HG02970 (cell line): ENCODE results near the gene PTER.
A peak's percentile ranks its signal among the peaks of the same experiment; 100 is the strongest.

Experiments
- ATAC-seq: cut with Tn5 transposase; IDR thresholded peaks from one replicate; pipeline ENCODE4 v1.9.1; 2021; ENCODE audit warnings: mild to moderate bottlenecking, moderate library complexity, moderate number of reproducible peaks; ENCODE audit not compliant: unreplicated experiment, low FRiP score

Gene PTER

DNA sequence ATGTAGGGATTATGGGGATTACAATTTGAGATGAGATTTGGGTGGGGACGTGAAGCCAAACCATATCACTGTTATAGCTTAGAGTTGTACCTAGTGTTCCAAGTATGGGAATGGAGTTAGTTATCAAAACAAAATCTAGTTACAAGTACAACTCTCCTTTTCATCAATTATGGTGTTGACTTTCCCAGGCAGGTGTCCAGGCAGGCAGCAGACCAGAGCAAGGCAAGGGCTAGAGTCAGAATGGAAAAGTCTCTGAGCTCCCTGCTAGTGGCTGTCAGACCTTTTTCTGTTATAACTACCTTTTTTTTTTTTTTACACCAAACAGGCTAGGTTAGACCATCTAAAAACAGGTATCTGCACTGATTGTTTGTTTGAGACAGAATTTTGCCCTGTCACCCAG, 29.2 kb downstream of the PTER start:
- ATAC-seq, result no peak

DNA sequence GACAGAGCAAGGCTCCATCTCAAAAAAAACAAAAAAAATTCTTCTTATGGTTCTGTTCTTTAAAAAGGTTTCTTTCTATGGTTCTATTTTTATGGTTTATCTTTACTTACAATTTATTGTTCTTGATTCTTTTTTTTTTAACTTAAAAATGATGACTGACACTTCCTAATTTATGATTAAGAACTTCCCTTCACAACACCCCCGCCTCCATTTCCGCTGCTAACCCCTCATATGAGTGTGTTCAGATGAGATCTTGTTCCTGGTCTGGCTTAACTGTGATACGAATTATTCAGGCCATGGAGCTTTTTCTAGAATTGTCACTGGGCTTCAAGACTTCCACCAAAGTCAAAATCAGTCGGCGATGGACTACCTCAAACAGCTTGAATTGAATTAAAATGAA, 33.9 kb downstream of the PTER start:
- no peak for ATAC-seq

DNA sequence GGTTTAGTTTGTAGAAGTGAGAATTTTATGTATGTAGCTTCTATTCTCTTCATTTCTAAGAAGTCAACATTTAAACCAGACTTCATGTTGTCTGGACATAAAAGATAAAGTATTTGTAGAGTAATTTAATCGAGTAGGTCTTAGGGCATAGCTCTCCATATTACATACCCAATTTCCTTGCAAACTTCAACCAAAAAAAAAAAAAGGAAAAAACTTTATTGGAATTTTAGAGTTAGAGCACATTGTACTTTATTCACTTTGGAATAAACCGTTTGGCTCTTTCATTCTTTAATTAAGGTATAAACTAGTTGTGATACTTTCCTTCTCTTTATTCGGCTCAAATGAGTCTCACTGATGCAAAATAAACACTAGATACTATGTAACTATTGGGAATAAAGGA, 36.0 kb downstream of the PTER start:
- no peak for ATAC-seq

- ATAC-seq, result no peak
These were observed 40.9 kb downstream of the PTER start for GRCh38 chr10:16477757-16478156.

GRCh38 chr10:16478801-16479200, 42.0 kb downstream of the PTER start:
- ATAC-seq, result no peak

DNA sequence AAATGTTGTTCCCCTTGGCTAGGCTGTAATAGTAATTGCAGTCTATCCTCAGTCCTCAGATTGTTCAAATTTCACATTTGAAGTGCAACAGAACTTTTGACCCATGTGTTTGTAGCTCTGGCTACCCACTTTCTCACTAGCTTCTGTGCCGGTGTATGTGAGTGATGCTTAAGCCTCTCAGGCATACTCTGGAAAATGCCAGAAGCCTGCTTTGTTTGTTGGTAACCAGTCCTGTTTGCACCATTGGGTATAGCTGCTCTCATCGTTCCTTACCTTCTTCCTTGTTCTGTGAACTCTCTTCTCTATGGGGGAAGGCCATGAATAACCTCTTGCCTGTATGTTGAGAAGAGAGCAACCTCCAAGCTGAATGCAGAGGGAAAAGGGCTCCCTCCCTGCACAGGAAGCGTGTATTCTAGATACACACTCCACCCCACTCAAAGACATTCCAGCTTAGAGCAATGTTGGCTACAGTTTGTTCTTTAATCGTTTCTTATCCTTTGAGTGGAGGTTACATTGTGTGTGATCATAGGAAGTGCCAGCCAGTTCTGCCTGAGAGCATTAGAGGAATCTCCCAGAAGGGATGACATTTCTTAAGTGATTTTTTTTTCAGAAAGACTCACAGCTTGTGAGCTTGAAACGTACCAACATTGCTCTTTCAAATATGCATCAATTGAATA, 44.4 kb downstream of the PTER start:
- no peak for ATAC-seq

DNA sequence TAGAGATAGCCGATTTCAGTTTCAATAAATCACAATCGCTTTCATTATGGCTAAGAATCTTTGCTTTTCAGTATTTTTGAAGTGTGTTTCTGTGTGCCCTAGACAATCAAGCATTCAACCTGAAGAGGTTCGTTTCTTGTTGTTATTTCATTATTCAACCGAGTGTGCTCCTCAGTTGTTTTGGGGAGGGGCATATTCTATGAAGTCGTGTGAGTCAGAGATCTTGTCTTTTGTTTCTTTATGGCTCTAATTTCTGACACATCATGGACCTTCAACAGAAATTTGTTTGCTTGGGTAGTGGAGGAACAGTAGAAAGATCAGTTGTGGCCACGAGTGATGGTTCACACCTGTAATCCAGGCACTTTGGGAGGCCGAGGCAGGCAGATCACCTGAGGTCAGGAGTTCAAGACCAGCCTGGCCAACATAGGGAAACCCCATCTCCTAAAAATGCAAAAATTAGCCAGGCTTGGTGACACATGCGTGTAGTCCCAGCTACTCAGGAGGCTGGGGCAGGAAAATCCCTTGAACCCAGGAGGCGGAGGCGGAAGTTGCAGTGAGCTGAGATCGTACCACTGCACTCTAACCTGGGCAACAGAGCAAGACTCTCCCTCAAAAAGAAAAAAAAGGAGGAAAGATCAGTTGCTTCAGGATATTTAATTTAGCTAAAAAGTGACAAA, 46.6 kb downstream of the PTER start:
- ATAC-seq, result no peak

- no peak for ATAC-seq
These were observed 53.7 kb downstream of the PTER start for GRCh38 chr10:16490511-16490910.

- no peak for ATAC-seq
These were observed 55.1 kb downstream of the PTER start for GRCh38 chr10:16491933-16492332.

DNA sequence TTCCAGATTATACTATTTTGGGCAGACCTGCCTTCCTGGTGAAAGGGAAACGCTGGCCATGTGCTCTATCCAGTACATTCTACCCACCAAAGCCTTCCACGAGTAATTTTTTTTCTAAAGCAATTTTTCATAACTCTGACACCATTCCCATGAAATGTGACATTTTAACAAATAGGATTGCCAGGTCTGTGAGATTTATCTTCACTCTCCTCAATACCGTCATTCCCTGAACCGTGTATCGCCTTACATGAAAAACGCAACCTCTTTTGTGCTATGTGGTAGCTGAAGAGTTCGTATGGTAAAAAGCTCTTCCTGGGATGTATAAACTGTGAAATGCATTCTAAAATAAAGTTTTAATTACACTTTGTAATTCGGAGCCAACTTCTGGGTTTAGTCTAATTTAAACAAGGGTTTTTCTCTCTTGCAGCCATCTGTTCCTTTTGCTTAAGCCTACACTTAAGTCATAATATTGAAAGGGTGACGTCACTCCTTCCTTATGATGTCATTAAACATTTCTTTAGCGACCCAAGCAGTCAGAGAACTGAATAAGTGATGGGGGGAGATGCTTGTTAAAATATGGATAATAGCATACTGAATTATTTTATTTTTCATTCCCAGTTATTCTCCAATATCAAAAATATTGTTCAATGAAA, 57.2 kb downstream of the PTER start:
- no peak for ATAC-seq

GRCh38 chr10:16497911-16498310, 61.1 kb downstream of the PTER start:
- ATAC-seq, result no peak

- no peak for ATAC-seq
These were observed 68.4 kb downstream of the PTER start for GRCh38 chr10:16505161-16505560.

DNA sequence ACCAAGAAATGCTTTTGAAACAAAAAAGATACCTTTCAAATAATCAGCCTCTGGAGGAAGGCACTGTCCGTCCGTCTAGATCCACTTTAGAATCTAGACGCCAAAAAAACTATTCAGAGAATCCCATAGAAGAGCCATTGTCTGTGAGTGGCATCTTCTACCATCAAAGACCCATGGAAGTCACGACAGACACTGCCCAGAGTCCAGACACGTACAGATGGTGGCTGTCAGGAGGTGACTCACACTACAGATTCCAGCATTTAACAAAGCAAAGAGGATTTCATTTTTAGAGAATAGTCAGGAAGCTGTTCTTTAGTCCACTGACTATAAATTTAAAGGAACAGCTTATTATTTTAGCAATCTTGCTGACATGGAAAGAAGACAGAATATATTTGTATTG, 73.2 kb downstream of the PTER start:
- no peak for ATAC-seq

DNA sequence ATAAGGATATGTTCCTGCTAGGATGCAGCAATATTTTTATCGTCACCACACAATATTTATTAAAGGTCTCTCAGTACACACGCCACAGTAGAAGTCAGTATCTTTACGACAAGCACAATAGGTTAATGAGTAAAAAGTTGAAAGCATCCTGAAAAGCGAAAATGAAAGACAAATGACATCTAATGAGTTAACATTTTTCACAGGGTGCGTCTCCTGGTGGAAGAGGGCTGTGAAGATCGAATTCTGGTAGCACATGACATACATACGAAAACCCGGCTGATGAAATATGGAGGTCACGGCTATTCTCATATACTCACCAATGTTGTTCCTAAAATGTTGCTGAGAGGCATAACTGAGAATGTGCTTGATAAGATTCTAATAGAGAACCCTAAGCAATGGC, 74.0 kb downstream of the PTER start:
- ATAC-seq, result no peak

GRCh38 chr10:16518822-16519221, 82.0 kb downstream of the PTER start:
- no peak for ATAC-seq

- ATAC-seq, result no peak
These were observed 82.6 kb downstream of the PTER start for GRCh38 chr10:16519250-16519907.

DNA sequence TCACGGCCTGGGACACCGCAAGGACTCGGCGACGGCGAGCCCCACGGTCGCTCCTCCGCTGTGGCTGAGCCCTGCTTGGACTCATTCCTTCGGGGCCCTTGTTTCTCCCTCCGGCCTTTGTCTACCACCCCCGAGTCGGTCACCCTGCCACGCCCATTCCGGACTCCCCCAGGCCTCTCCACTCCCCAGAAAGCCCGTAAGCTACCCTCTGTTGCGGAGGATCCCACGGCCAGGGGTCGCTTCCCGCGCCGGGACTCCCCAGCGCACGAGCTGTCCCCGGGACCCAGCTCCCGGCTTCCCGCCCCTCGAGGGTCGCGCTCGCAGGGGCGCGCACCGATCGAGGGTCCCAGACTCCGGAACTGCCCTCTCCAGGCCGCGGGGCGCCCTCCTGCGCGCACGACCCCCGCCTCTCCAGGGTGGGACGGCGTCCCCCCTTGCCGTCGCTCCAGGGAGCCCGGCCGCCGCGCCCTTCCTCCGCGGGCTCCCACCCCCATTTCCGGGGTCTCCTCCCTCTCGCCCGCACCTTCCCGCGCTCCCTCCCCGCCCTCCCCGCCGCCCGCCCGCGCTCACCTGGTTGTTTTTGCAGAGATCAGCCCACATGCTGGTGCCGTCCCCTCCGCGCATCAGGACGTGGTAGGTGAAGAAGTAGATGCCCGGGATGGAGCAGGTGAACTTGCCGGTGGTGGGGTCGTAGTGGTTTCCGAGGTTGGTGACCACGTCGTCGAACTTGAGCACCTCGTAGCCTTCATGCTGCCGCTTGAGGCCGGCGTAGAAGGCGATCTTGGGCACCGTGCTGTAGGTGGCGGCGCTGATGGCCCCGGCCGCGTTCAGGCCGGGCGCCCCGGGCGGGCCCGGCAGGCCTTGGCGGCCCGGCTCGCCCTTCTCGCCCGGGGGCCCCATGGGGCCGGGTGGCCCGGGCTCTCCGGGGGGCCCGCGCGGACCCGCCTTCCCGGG, 83.4 kb downstream of the PTER start:
- ATAC-seq, result peak; percentile 27

GRCh38 chr10:16520900-16521299, 84.1 kb downstream of the PTER start:
- peak; percentile 45 for ATAC-seq

GRCh38 chr10:16521311-16522016, 84.7 kb downstream of the PTER start, which contains the start of gene C1QL3:
TSS of gene C1QL3 (minus strand) at chr10:16521879. CDS start at chr10:16521065, 814 bp downstream.
- ATAC-seq, result peak; percentile 38
